ENCODE data around the gene TSFM. TPM values are rescaled to one million over a fixed set of nuclear protein-coding genes. Genes with fewer than 3 reads are reported as not detected.
A peak's percentile ranks its signal among the peaks of the same experiment; 100 is the strongest.

The TSFM gene
- total RNA-seq, 1 experiment from 2014 or later: 53.2 TPM

- no peak overlapping the region for H3K4me3 ChIP-seq (replicated peaks in 1 of 2; ENCODE audit: low read depth in 1 of 2, low read length in 2 of 2)
- no peak overlapping the region for H3K4me2 ChIP-seq (ENCODE audit: low read length)
- ATAC-seq (peak; percentile 92), DNase-seq (ENCODE audit: low read depth, low spot score) (peak; percentile 23)
- intact Hi-C loops (cut with micrococcal nuclease): loop anchor here (1.0 kb wide), 1 partner anchor 102 kb away; no protein-coding TSS in a partner anchor
- POLR2A ChIA-PET: no interaction called here
- CTCF ChIA-PET: interaction anchor here (0.6 to 1.8 kb wide), 9 partner anchors 9 to 220 kb away, joined by 3 to 7 read pairs (median 4); partner anchors contain the start of genes AVIL and TSFM
- H2AFZ ChIP-seq (ENCODE audit: low read depth, low read length, poor library complexity, severe bottlenecking): no peak overlapping the region
- H3K9me3 ChIP-seq (ENCODE audit: control insufficient read depth in 1 of 2, insufficient read depth in 1 of 2, low read depth in 1 of 2, low read length in 2 of 2): no peaks in the 10 kb centered on the region
- no peaks in the 10 kb centered on the region for H3K36me3 ChIP-seq (ENCODE audit: control insufficient read depth in 1 of 2, insufficient read depth in 2 of 2, low read length in 2 of 2)
- no peak overlapping the region for H3K27ac ChIP-seq (ENCODE audit: low read depth, low read length)
- H3K9me2 ChIP-seq (ENCODE audit: insufficient read depth): no peaks in the 10 kb centered on the region
- TF ChIP-seq CTCF (IDR thresholded peaks at IDR 0.05 in 2 of 3, conservative IDR thresholded peaks at IDR 0.05 in 1 of 3; ENCODE audit: borderline replicate concordance in 1 of 3, insufficient read depth in 1 of 3, low read depth in 2 of 3, low read length in 2 of 3) (peak; percentile 85 to 89 (median 87)), CBX3 (IDR thresholded peaks at IDR 0.05; ENCODE audit: low read depth) (no peak), ZFX (IDR thresholded peaks at IDR 0.05) (no peak), RAD21 (IDR thresholded peaks at IDR 0.05; ENCODE audit: low read depth) (peak; percentile 67)
- H3K79me2 ChIP-seq (ENCODE audit: insufficient read depth, low read length): no peaks in the 10 kb centered on the region
- H3K4me1 ChIP-seq (ENCODE audit: control insufficient read depth in 1 of 2, insufficient read depth in 2 of 2, low read length in 2 of 2): peaks cover 0 to 3% of the 10 kb centered on the region in 2 experiments; a peak in 1 of 4 replicates
- H3K27me3 ChIP-seq (ENCODE audit: insufficient read depth, low read length): no peaks in the 10 kb centered on the region
- no peak overlapping the region for H3K9ac ChIP-seq (ENCODE audit: low read length)
- BruUV-seq (replicated peaks): no TSS peak
- RAD21 ChIA-PET (ENCODE audit: low non-redundant PET in 1 of 2, low total read pairs in 2 of 2, uncharacterized antibody in 2 of 2, unreplicated experiment in 2 of 2): no interaction called here
- H4K20me1 ChIP-seq (ENCODE audit: insufficient read depth): no peaks in the 10 kb centered on the region
These were observed 20.8 kb downstream of the TSFM start for GRCh38 chr12:57803319-57803893.

- H3K4me3 ChIP-seq (replicated peaks in 1 of 2; ENCODE audit: low read depth in 1 of 2, low read length in 2 of 2): no peak overlapping the region
- H3K4me2 ChIP-seq (ENCODE audit: low read length): no peak overlapping the region
- H3K9me2 ChIP-seq (ENCODE audit: insufficient read depth): no peaks in the 10 kb centered on the region
- POLR2A ChIA-PET: interaction anchor here (1.0 kb wide), 1 partner anchor 10 kb away, joined by 3 read pairs; no protein-coding TSS in a partner anchor
- H3K9me3 ChIP-seq (ENCODE audit: control insufficient read depth in 1 of 2, insufficient read depth in 1 of 2, low read depth in 1 of 2, low read length in 2 of 2): no peaks in the 10 kb centered on the region
- H3K4me1 ChIP-seq (ENCODE audit: control insufficient read depth in 1 of 2, insufficient read depth in 2 of 2, low read length in 2 of 2): peaks cover 0 to 16% of the 10 kb centered on the region in 2 experiments; a peak in 2 of 4 replicates
- intact Hi-C loops (cut with micrococcal nuclease): no loop called here
- H3K27me3 ChIP-seq (ENCODE audit: insufficient read depth, low read length): no peaks in the 10 kb centered on the region
- no peaks in the 10 kb centered on the region for H3K36me3 ChIP-seq (ENCODE audit: control insufficient read depth in 1 of 2, insufficient read depth in 2 of 2, low read length in 2 of 2)
- no peak overlapping the region for H3K27ac ChIP-seq (ENCODE audit: low read depth, low read length)
- BruUV-seq (replicated peaks): no TSS peak
- DNase-seq (ENCODE audit: low read depth, low spot score) (no peak), ATAC-seq (no peak)
- H3K79me2 ChIP-seq (ENCODE audit: insufficient read depth, low read length): no peaks in the 10 kb centered on the region
- CTCF ChIA-PET: no interaction called here
- no peak overlapping the region for H3K9ac ChIP-seq (ENCODE audit: low read length)
- RAD21 ChIA-PET (ENCODE audit: low non-redundant PET in 1 of 2, low total read pairs in 2 of 2, uncharacterized antibody in 2 of 2, unreplicated experiment in 2 of 2): no interaction called here
- H4K20me1 ChIP-seq (ENCODE audit: insufficient read depth): no peaks in the 10 kb centered on the region
- H2AFZ ChIP-seq (ENCODE audit: low read depth, low read length, poor library complexity, severe bottlenecking): no peak overlapping the region
- TF ChIP-seq REST (IDR thresholded peaks at IDR 0.05; ENCODE audit: low read depth) (no peak), TCF7L2 (IDR thresholded peaks at IDR 0.05; ENCODE audit: borderline replicate concordance, extremely low read depth, insufficient read depth, insufficient read length) (no peak), ZBTB33 (IDR thresholded peaks at IDR 0.05; ENCODE audit: extremely low read depth, insufficient replicate concordance, low read length) (no peak), EGR1 (IDR thresholded peaks at IDR 0.05; ENCODE audit: low read depth) (no peak), ATF3 (IDR thresholded peaks at IDR 0.05) (no peak), YY1 (IDR thresholded peaks at IDR 0.05; ENCODE audit: extremely low read depth, insufficient replicate concordance, low read depth, low read length) (no peak), SRF (IDR thresholded peaks at IDR 0.05; ENCODE audit: low read depth) (no peak)
These were observed 24.1 kb downstream of the TSFM start for GRCh38 chr12:57806677-57807076.
